SJSA1 (cell line): Measurements from ENCODE around the gene PLEKHA7. TPM values are rescaled to one million over a fixed set of nuclear protein-coding genes. Genes with fewer than 3 reads are reported as not detected.

Source experiments
- DNase-seq, 2 experiments: peaks; one replicate each; pipeline ENCODE4 v3.0.0-alpha.2; 2015 to 2020; ENCODE audit warnings: low spot score in 2 of 2, low read depth in 1 of 2
- H3K27ac ChIP-seq: fragments of 250-450 bp; sonication (Bioruptor Pico); 2 replicates; pipeline ENCODE4 v1.5.1; 2020; ENCODE audit warnings: mild to moderate bottlenecking, moderate library complexity
- H3K27me3 ChIP-seq: fragments of 250-450 bp; sonication (Bioruptor Pico); replicated peaks from 2 replicates; pipeline ENCODE4 v1.5.1; 2020; ENCODE audit warnings: mild to moderate bottlenecking, moderate library complexity
- H3K36me3 ChIP-seq: fragments of 250-450 bp; sonication (Bioruptor Pico); 2 replicates; pipeline ENCODE4 v1.5.1; 2020; ENCODE audit warnings: mild to moderate bottlenecking
- H3K4me1 ChIP-seq: fragments of 250-450 bp; sonication (Bioruptor Pico); replicated peaks from 2 replicates; pipeline ENCODE4 v1.6.1; 2021; ENCODE audit warnings: mild to moderate bottlenecking
- H3K4me3 ChIP-seq: fragments of 250-450 bp; sonication (Bioruptor Pico); 2 replicates; pipeline ENCODE4 v1.5.1; 2020; ENCODE audit warnings: mild to moderate bottlenecking
- H3K9me3 ChIP-seq: fragments of 250-450 bp; sonication (Bioruptor Pico); replicated peaks from 2 replicates; pipeline ENCODE4 v1.5.1; 2020; ENCODE audit warnings: mild to moderate bottlenecking
- total RNA-seq: library from RNA; depleted of rRNA; stranded (reverse); fragments of >200 nt; shearing (Covaris generic); gene quantifications from 2 replicates; pipeline ENCODE4 v1.2.3, GENCODE V29; 2014

Gene PLEKHA7
- total RNA-seq, 1 experiment from 2014 or later: not detected

- Histone ChIP-seq H3K36me3 (no peaks in the 10 kb centered on the region), H3K4me1 (peaks cover 15% of the 10 kb centered on the region), H3K27ac (no peak overlapping the region), H3K9me3 (no peaks in the 10 kb centered on the region), H3K4me3 (no peak overlapping the region), H3K27me3 (no peaks in the 10 kb centered on the region)
- DNase-seq: no peak
These were observed 220.7 kb downstream of the PLEKHA7 start for GRCh38 chr11:16793511-16793910.

GRCh38 chr11:16793009-16793408, 221.2 kb downstream of the PLEKHA7 start:
- no peak for DNase-seq

GRCh38 chr11:16792426-16792825, 221.8 kb downstream of the PLEKHA7 start:
- Histone ChIP-seq H3K9me3 (no peaks in the 10 kb centered on the region), H3K4me3 (no peak overlapping the region), H3K4me1 (peaks cover 15% of the 10 kb centered on the region), H3K27ac (peak overlapping the region; percentile 90), H3K27me3 (no peaks in the 10 kb centered on the region), H3K36me3 (no peaks in the 10 kb centered on the region)
- DNase-seq: no peak

More at GRCh38 chr11:16793009-16793408, 221.2 kb downstream of the PLEKHA7 start:
- no peaks in the 10 kb centered on the region for H3K27me3 ChIP-seq
- H3K27ac ChIP-seq: no peak overlapping the region
- H3K4me3 ChIP-seq: no peak overlapping the region
- H3K9me3 ChIP-seq: no peaks in the 10 kb centered on the region
- peaks cover 15% of the 10 kb centered on the region for H3K4me1 ChIP-seq
- no peaks in the 10 kb centered on the region for H3K36me3 ChIP-seq

GRCh38 chr11:16791191-16791961, 222.8 kb downstream of the PLEKHA7 start:
- Histone ChIP-seq H3K36me3 (no peaks in the 10 kb centered on the region), H3K4me1 (peaks cover 15% of the 10 kb centered on the region), H3K27me3 (no peaks in the 10 kb centered on the region), H3K9me3 (no peaks in the 10 kb centered on the region), H3K27ac (peak overlapping the region; percentile 90), H3K4me3 (no peak overlapping the region)
- peak; percentile 90 for DNase-seq

- peak overlapping the region; percentile 90 for H3K27ac ChIP-seq
- H3K36me3 ChIP-seq: no peaks in the 10 kb centered on the region
- no peaks in the 10 kb centered on the region for H3K27me3 ChIP-seq
- no peak for DNase-seq
- no peak overlapping the region for H3K4me3 ChIP-seq
- peaks cover 15% of the 10 kb centered on the region for H3K4me1 ChIP-seq
- H3K9me3 ChIP-seq: no peaks in the 10 kb centered on the region
These were observed 223.6 kb downstream of the PLEKHA7 start for GRCh38 chr11:16790486-16791190.

- Histone ChIP-seq H3K4me3 (no peak overlapping the region), H3K4me1 (peaks cover 15% of the 10 kb centered on the region), H3K27ac (no peak overlapping the region), H3K9me3 (no peaks in the 10 kb centered on the region), H3K27me3 (no peaks in the 10 kb centered on the region), H3K36me3 (no peaks in the 10 kb centered on the region)
- DNase-seq: no peak
These were observed 224.4 kb downstream of the PLEKHA7 start for GRCh38 chr11:16789560-16790485.

GRCh38 chr11:16789063-16789420, 225.2 kb downstream of the PLEKHA7 start:
- no peak for DNase-seq
- Histone ChIP-seq H3K9me3 (no peaks in the 10 kb centered on the region), H3K27ac (no peak overlapping the region), H3K27me3 (no peaks in the 10 kb centered on the region), H3K4me1 (peaks cover 15% of the 10 kb centered on the region), H3K36me3 (no peaks in the 10 kb centered on the region), H3K4me3 (no peak overlapping the region)

- H3K27me3 ChIP-seq: no peaks in the 10 kb centered on the region
- H3K4me1 ChIP-seq: peaks cover 15% of the 10 kb centered on the region
- no peaks in the 10 kb centered on the region for H3K9me3 ChIP-seq
- DNase-seq: peak; percentile 66 to 77
- no peak overlapping the region for H3K4me3 ChIP-seq
- H3K36me3 ChIP-seq: no peaks in the 10 kb centered on the region
- no peak overlapping the region for H3K27ac ChIP-seq
These were observed 225.8 kb downstream of the PLEKHA7 start for GRCh38 chr11:16788141-16789062.

GRCh38 chr11:16787035-16787742, 227.0 kb downstream of the PLEKHA7 start:
- DNase-seq: no peak

GRCh38 chr11:16786131-16786530, 228.1 kb downstream of the PLEKHA7 start:
- DNase-seq: no peak
- Histone ChIP-seq H3K4me3 (no peak overlapping the region), H3K36me3 (no peaks in the 10 kb centered on the region), H3K27me3 (no peaks in the 10 kb centered on the region), H3K4me1 (peaks cover 5% of the 10 kb centered on the region), H3K27ac (no peak overlapping the region), H3K9me3 (no peaks in the 10 kb centered on the region)

More at GRCh38 chr11:16787035-16787742, 227.0 kb downstream of the PLEKHA7 start:
- H3K4me3 ChIP-seq: no peak overlapping the region
- H3K9me3 ChIP-seq: no peaks in the 10 kb centered on the region
- H3K27me3 ChIP-seq: no peaks in the 10 kb centered on the region
- H3K4me1 ChIP-seq: peaks cover 14% of the 10 kb centered on the region
- H3K36me3 ChIP-seq: no peaks in the 10 kb centered on the region
- no peak overlapping the region for H3K27ac ChIP-seq

GRCh38 chr11:16785520-16786128, 228.6 kb downstream of the PLEKHA7 start:
- Histone ChIP-seq H3K9me3 (no peaks in the 10 kb centered on the region), H3K27ac (no peak overlapping the region), H3K4me3 (no peak overlapping the region), H3K4me1 (no peaks in the 10 kb centered on the region; the same call in 1 of the 2 replicates), H3K36me3 (no peaks in the 10 kb centered on the region), H3K27me3 (no peaks in the 10 kb centered on the region)
- DNase-seq: peak; percentile 50 to 76

GRCh38 chr11:16784666-16785065, 229.5 kb downstream of the PLEKHA7 start:
- H3K36me3 ChIP-seq: no peaks in the 10 kb centered on the region
- H3K27me3 ChIP-seq: no peaks in the 10 kb centered on the region
- no peak overlapping the region for H3K4me3 ChIP-seq
- H3K4me1 ChIP-seq: no peaks in the 10 kb centered on the region
- H3K27ac ChIP-seq: no peak overlapping the region
- no peaks in the 10 kb centered on the region for H3K9me3 ChIP-seq
- DNase-seq: no peak
